Activated effector memory CD4-positive, alpha-beta T cell treated with Interleukin-2 at 50 U/mL for 16 hours (primary cell): ENCODE measurements around the gene KCNH2.

Experiments
- DNase-seq: peaks from one replicate; pipeline ENCODE4 v3.0.0-alpha.2; 2020

The KCNH2 gene

GRCh38 chr7:150959739-150960734 lies 18.1 kb downstream of the KCNH2 start:
- no peak for DNase-seq

DNA sequence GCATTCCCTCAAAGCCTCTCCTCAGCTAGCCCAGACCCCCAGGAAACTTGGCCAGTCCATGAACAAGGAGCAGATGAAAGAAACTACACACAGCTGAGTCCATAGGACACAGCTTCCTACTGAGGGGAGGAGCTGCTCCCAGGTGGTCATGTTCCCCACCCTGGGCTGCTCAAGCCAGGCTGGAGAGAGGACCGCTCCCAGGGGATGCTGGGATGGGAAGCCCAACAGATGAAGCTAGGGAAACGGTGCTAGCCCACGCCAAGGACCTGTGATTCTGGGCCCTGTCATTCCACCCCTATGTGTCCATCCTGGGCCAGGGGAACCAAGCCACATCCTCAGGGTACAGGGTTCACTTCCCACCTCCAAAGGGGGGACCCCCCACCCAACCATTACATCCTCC lies 19.0 kb downstream of the KCNH2 start:
- DNase-seq: no peak

GRCh38 chr7:150958597-150958996 lies 19.5 kb downstream of the KCNH2 start:
- no peak for DNase-seq

DNA sequence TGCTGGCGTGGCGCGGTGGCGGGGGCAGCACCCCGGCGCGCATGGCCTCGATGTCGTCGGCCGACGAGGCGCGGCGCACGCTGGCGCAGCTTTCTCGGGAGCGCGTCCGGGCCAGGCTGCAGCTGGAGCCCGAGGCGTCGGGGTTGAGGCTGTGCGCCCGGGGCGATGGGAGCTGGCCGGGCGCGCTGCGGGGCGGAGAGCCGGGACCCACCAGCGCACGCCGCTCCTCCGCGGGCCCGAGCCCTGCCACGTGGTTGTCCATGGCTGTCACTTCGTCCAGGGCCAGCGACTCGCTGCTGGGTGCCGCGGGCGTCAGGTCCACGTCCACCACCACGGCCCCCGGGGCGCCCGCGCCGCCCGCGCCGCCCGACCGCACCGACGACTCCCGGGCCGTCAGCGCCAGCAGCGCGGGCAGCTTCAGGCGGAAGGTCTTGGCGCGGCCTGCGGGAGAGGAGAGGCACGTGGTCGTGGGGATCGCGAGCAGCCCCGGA lies 20.0 kb downstream of the KCNH2 start:
- no peak for DNase-seq

DNA sequence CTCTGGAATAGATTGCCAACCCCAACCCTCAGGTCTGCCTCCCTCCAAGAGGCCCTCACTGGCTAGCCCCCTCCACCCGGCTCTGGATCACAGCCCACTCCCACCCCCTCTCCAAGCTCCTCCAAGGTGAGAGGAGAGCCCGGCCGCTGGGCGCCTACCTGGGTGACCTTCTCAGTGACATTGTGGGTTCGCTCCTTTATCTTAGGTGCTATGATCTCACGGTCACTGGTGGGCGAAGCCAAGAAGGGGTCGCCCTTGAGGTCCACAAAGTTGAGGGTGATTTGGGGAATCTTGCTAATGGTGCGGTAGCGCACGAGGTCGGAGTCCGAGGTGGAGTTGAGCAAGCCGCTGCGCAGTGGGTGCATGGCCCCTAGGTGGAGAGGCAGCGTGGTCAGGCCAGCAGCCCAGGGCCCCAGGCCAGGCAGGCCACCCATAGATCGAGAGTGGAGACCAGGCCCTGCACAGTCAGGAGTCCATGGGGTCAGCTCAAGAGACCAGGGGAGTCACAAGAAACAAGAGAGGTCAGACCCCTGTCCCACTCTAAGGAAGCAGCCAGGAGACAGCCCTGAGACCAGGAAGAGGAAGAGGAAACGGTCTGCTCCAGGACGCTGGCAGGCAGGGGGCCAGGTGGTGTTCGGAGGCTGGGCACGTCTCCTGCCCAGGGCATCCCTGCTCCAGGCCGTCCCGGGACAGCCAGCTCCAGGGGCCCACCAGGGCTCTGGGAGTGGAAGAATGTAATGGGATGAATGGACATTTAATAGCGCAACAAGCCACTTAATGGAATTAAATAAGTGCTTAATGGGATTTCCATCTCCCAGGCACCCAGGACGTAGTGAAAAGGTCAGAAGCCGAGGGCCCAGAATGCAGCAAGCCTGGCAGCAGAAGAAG lies 20.7 kb downstream of the KCNH2 start:
- no peak for DNase-seq

GRCh38 chr7:150956395-150957132 lies 21.6 kb downstream of the KCNH2 start:
- no peak for DNase-seq

DNA sequence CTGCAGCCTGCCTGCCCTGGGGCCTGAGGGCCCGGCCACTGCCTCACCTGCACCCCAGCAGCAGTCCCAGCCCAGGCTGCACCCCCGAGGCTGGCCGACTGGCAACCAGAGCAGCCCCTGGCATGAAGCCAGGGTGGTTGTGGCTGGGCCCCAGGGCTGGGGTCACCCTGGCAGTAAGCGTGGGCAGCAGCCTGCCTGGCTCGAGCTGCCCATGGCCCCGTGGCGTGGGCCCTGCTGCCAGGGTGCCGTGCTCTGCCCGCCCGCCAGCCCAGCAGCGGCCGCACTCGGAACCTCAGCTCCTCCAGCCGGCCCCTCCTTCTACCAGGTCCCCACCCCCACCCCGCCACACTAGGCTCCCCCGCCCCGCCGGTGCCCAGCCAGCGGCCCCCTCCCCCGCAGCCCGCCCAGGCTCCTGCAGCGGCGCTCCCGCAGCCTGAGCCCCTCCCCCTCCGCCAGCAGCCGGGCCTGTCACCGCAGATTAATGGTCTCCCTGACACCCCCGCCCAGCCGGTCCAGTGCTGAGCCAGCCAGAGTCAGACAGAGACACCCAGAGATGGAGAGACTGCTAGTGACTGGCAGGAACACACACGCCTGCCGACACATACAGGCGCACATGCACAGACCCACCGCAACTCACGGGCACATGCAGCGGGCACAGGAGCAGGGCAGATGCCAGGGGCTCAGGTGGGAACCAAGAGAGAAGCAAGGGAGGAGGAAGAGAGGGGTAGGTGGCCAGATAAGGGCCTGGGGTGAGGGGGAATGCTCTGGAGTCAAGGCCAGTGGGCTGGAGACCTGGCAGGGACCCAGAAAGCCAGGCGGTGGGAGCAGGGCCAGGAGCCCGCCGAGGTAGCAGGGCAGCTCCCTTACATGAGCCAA lies 22.4 kb downstream of the KCNH2 start:
- DNase-seq: no peak

DNA sequence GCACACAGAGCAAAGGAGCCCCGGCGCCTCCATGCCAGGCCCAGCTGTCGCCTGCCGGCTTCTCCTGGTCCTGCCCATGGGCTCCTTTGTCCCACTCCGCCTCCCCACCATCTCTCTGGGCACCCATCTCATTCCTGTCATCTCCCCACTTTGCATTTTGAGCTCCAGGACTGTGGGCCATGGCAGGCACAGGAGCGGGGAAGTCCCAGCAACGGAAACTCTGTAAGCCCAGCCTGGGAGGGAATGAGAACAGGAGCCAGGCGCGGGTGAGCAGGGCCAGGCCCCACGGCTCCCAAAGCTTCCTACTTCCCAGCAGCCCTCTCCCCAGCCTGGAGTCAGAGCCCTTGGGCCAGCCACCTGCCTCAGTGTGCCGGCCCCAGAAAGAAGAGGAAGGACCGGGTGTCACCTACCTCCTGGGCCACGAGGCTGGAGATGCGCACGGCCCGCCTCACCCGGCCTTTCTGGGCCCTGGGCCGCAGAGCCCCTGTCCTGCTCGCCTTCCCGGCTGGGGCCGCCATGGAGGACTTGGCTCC lies 23.1 kb downstream of the KCNH2 start:
- no peak for DNase-seq

DNA sequence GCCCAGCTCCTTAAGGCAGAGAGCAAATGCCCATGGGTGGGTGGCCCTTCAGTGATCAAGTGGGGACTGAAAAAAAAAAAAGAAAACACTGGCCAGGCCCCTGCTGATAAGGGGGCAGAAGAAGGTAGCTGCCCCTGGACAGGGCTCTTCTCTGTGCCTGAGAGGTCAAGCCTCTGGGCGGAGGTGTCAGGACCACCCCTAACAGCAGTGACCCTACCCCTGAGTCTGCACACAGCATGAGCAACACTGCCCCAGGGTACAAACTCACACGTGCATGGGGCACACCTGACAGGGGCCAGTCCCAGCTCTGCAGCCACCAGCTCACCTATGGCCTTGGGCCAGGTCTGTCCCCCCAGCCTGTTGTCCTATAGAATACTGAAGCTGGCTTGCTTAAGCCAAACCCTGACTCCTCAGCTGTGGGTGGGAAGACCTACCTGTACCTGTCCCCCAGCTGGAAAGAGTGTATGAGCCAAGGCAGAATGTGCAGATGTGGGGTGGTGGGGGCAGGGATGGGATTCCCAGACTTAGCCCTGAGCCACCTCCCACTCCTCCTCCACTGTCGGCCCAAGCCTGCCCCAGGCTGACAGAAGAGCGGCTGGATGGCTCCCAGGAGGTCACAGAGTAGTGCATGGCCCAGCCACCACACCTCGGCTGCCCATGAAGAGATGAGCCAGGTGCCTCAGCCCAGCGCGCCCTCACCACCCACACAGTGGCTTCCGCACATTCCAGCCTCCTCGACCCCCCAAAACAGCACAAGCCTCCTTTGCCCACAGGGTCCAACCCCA lies 23.7 kb downstream of the KCNH2 start:
- no peak for DNase-seq

GRCh38 chr7:150953061-150953997 lies 24.8 kb downstream of the KCNH2 start:
- DNase-seq: no peak

- no peak for DNase-seq
These were observed 25.6 kb downstream of the KCNH2 start for GRCh38 chr7:150952331-150953050.

DNA sequence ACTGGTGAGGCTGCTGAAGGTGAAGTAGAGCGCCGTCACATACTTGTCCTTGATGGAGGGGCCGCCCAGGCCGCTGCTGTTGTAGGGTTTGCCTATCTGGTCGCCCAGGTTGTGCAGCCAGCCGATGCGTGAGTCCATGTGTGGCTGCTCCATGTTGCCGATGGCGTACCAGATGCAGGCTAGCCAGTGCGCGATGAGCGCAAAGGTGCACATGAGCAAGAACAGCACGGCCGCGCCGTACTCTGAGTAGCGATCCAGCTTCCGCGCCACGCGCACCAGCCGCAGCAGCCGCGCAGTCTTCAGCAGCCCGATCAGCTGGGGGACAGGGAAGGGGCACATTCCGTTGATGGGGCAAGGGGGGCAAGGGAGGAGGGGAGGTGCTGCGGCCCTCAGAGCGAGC lies 26.6 kb downstream of the KCNH2 start:
- no peak for DNase-seq

DNA sequence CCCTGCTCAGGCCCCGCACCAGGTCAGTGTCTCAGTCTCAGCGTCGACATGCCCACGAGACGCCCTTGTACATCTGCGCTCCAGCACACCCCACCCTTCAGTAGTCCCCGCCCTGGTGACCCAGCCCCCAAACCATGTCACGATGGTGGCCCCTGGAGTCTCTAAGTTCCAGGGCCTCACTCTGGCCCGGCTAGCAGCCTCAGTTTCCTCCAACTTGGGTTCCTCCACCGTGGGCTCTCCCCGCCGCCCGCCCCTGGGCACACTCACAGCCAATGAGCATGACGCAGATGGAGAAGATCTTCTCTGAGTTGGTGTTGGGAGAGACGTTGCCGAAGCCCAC lies 27.0 kb downstream of the KCNH2 start:
- no peak for DNase-seq

GRCh38 chr7:150950496-150951180 lies 27.5 kb downstream of the KCNH2 start:
- DNase-seq: no peak

DNA sequence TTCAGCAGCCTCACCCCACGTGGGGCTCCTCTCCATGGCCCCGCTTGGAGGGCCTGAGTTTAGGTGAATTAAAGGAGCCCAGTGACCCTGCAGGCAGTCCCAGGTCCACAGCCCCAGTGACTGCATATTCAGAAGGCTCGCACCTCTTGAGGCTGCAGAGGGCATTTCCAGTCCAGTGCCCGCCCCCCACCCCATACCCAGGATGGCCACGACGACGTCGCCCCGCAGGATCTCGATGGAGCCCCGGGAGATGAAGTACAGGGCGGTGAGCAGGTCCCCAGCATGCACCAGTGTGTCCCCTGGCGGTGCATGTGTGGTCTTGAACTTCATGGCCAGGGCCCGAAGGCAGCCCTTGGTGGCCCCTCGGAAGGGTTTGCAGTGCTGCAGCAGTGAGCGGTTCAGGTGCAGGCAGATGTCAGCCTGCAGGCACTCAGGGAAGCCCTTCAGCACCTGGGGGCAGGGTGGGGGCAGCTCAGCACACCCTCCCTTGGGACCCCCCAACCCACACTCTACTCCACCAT lies 28.1 kb downstream of the KCNH2 start:
- no peak for DNase-seq

DNA sequence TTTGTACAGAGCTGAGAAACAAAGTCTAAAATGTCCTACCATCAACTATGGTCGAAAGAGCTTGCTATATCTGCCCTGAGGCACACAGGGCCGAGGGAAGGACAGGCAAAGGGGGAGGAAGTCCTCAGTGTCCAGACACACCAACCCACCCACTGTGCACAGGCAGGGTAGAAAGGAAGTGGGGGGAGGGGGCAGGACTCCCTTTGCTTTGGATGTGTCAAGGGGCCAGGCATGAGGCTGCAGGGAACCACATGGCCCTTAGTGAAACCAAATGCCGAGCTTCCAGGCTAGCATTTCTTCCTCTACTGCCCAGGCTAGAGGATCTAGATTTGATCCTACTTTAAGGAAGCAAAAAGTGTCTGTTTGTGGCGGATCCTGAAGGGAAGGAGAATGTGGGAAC lies 28.6 kb downstream of the KCNH2 start:
- no peak for DNase-seq

DNA sequence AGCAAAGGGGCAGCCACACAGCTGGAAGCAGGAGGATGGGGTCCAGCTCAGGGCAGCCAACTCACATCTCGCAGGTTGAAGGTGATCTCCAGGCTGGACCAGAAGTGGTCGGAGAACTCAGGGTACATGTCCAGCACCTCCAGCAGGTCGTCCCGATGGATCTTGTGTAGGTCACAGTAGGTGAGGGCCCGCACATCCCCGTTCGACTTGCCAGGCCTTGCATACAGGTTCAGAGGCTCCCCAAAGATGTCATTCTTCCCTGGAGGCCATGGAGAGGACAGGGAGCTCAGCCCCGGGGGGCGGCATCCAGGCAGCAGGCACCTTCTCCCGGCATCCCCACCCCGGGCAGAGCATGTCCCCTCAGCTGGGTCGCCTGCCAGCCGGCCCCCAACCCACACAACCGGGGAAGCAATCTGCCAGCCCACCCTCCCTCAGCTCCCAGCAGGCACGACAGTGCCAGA lies 29.3 kb downstream of the KCNH2 start:
- DNase-seq: no peak
